Endometrial microvascular endothelial cells (primary cell): ENCODE measurements around the gene SMAD9. TPM values are rescaled to one million over a fixed set of nuclear protein-coding genes. Genes with fewer than 3 reads are reported as not detected.
"Not testable (repeated sequence)": the region's sequence is repeated elsewhere in the genome, so short reads cannot be mapped to it uniquely, and the experiment has no call there.

ENCODE experiments used
- in situ Hi-C: cut with HindIII; loops from 2 replicates; pipeline ENCODE4 v1.10.0; 2017; ENCODE audit warnings: low sequenced_read_pairs, low pct_unique_long_range_greater_than_20kb; ENCODE audit errors: inconsistent ontology term
- total RNA-seq: library from RNA; depleted of rRNA; stranded (reverse); fragments of >200 nt; gene quantifications from one replicate; pipeline ENCODE4 v1.2.3, GENCODE V29; 2015; ENCODE audit errors: inconsistent ontology term

The SMAD9 gene
- total RNA-seq, 1 donor from 2014 or later: 4.1 TPM

DNA sequence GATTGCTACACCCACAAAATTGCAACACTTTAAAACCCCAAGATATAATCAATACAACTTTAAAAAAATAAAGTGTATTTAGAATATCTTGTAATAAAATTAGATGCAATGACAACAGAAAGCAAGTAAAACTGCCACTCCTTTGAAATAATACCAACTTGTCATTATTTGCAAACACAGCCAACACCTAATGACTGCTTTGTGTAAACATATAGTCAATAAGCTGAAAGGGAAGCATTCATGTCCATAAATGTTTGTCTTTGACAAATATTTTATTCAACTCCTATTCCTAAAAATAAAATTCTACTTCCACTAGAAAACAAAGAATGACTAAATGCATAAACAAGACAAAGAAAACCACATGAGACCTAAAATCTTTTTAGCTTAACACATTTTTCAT lies 6.6 kb downstream of the SMAD9 start:
- in situ Hi-C loops: no loop called here

GRCh38 chr13:36912973-36913372 lies 7.1 kb downstream of the SMAD9 start:
- in situ Hi-C loops: no loop called here

GRCh38 chr13:36912369-36912768 lies 7.7 kb downstream of the SMAD9 start:
- in situ Hi-C loops: no loop called here

DNA sequence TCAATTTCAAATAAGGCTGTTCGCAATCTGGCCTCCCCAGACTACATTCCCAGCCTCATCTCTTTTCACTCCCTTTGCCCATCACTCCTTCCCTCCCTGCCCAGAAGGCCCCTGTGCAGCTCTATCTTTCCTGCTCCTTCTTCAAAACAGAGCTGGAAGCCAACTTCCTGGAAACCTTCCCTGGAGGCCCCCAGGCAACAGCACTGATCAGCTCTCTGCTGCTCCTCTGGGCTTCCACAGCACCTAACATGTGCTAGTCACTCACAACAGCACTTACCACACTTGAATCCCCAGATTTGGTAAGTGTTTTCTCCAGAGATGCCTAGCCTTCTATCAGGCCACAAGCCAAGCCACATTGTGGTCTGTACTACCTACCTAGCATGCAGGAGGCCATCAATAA lies 9.5 kb downstream of the SMAD9 start:
- in situ Hi-C loops: no loop called here

GRCh38 chr13:36907821-36908220 lies 12.2 kb downstream of the SMAD9 start:
- in situ Hi-C loops: no loop called here

DNA sequence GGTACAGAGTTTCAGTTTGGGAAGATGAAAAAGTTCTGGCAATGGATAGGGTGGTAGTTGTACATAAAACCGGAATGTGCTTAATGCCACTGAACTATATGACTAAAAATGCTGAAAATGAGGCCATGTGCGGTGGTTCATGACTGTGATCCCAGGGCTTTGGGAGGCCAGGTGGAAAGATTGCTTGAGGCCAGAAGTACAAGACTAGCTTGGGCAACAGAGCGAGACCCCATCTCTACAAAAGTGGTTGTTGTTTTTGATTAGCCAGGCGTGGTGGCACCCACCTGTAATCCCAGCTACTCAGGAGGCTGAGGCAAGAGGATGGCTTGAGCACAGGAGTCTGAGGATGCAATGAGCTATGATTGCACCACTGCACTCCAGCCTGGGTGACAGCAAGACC lies 12.8 kb downstream of the SMAD9 start:
- in situ Hi-C loops: no loop called here

DNA sequence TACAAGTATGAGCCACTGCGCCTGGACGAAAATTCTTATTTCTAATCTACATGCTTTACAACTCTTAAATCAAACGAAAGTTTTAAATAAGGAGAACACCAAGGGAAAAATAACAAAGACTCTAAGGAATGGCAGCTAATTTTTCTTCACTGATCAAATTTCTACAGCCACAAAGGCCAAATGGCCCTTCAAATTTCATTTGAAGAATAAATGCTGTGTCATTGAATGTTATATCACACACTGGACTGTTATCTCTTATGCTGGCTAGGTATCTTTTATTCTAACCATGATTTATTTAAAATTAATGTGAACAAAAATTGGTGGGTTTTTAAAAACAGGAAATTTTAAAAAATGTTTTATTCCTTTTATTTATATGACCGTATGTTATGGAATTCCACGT lies 14.1 kb downstream of the SMAD9 start:
- in situ Hi-C loops: no loop called here

DNA sequence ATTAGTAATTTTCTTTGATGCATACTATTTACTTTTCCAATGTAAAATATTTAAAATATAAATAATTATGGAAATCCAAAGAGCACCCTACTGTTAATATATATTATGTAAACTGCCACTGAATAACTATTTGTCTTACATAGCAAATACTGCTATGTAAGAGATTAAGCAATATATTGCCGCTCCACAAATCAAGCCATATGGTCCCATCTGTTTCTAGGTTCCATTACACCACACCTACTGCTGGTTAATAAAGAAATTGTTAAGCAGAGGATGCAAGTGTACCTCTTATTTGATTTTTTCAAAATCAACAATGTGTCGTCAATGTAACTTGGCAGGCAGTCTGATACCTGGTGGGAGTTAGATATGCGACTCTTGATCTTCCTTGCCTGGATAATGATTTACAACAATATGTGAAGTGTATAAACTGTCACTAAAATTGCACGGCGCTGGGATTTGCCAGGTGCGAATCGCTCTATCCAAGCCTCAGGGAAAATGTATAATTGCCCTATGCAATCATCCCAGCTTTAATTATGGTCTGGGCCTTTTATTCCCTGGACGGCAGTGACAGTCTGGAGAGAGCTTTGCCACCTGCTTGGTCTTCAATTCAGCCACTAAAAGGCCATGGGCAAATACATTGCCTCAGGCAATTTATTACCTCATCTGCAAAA lies 16.0 kb downstream of the SMAD9 start:
- in situ Hi-C loops: no loop called here

DNA sequence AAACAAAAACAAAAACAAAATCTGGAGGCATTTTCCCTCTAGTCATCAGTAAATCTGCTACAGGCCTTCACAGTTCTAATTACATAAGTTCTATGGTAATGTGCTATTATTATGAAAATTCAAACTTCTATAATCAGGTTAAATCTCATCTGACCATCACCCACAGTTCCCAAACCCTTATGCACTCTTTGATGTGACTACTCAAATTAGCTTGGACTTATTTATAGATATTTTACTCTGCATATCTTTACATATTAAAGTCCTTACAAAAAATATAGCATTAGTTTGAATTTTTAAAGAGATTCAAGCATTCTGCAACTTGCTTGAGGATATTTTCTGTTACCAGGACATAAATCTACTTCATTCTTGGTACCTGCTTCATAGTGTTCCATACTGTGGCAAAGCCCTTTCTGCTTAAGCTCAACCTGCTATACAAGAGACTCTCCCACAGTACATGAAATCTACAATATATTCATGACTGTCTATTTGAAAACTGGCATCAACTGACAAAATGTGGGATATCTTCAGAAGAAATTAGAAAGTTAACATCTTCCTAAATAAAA lies 22.9 kb downstream of the SMAD9 start:
- in situ Hi-C loops: no loop called here

- in situ Hi-C loops: no loop called here
Observed at GRCh38 chr13:36891752-36892151, 28.3 kb downstream of the SMAD9 start.

DNA sequence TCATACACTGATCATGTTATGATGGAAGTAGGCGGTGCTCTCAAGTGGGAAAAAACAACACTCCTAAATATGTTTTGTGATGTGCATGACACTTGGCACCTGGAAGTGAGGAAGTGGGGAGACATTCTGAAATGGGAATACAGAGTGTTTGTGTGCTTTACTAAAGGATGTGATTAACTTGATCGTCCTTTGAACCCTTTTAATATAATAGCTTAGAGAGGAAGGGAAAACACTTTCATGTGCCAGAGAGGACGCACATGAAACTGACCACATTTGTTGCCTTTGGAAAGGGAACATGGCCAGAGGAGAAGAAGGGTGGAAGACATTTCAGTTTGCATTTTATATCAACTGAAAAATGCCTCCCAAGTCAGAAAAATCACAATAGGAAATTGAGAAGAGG lies 31.4 kb downstream of the SMAD9 start:
- in situ Hi-C loops: no loop called here

- in situ Hi-C loops: no loop called here
Observed at GRCh38 chr13:36887758-36888521, 32.1 kb downstream of the SMAD9 start.

DNA sequence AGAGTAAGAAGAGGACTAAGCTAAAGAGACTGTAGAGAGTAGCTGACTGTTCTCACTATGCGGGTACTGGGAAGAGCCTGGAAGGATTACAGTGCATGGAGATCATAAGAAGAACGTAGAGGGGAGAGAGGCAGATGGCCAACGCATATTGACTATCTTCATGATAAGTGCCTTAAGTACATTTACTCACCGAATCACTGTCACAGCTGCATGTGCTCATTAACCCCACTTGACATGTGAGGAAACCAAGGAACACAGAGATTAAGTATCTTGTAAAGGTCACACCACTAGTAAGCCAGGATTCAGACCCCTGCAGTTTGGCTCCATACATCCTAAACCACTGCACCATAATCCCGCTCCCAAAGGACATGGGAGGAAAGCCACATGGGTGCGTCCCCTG lies 34.1 kb downstream of the SMAD9 start:
- in situ Hi-C loops: no loop called here

DNA sequence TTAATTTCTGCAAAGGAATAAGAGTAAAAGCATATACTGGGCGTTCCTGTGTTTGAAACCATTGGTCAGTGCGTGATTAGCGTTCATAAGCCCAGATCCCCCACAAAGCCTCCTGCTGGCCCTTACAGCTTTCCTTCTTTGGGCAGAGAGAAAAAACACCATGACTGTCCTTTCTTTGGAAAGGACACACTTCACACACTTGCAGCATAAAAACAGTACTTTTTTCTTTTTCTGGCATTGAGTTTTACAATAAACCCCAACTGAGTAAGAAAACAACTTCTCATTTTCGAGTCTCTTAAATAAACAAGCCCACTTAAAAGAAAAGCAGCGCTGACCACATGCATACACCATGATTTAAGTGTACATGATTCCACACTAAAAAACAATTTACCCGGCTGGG lies 35.8 kb downstream of the SMAD9 start:
- in situ Hi-C loops: no loop called here

- in situ Hi-C loops: no loop called here
Observed at GRCh38 chr13:36883824-36884223, 36.2 kb downstream of the SMAD9 start.

DNA sequence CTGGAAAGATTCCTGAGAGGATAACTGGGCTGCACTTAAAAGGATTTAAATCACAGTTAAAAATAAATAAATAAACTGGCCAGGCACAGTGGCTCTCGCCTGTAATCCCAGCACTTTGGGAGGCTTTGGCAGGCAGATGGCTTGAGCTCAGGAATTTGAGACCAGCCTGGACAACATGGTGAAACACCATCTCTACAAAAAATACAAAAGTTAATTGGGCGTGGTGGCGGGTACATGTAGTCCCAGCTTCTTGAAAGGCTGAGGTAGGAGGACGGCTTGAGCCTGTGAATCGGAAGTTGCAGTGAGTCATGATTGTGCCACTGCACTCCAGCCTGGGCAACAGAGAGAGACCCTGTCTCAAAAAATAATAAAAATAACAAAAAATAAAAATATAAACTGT lies 36.6 kb downstream of the SMAD9 start:
- in situ Hi-C loops: not testable (repeated sequence)

- in situ Hi-C loops: no loop called here
Observed at GRCh38 chr13:36882829-36883390, 37.1 kb downstream of the SMAD9 start.

- in situ Hi-C loops: no loop called here
Observed at GRCh38 chr13:36880961-36881360, 39.1 kb downstream of the SMAD9 start.

- in situ Hi-C loops: no loop called here
Observed at GRCh38 chr13:36879218-36879938, 40.7 kb downstream of the SMAD9 start.
